ENCODE data around the gene GSTCD.

The GSTCD gene

GRCh38 chr4:105871997-105872396 is 163.4 kb downstream of the GSTCD start:
- DNase-seq (ENCODE audit: low read depth in 2 of 2, low spot score in 1 of 2) = no peak

GRCh38 chr4:105875233-105875632 is 166.6 kb downstream of the GSTCD start:
- DNase-seq (ENCODE audit: low read depth in 2 of 2, low spot score in 1 of 2) = no peak

- DNase-seq (ENCODE audit: low read depth in 2 of 2, low spot score in 1 of 2) = no peak
Observed at GRCh38 chr4:105878668-105879067, 170.1 kb downstream of the GSTCD start.

- DNase-seq (ENCODE audit: low read depth in 2 of 2, low spot score in 1 of 2) = no peak
Observed at GRCh38 chr4:105887508-105887907, 178.9 kb downstream of the GSTCD start.

GRCh38 chr4:105894660-105895582 is 186.3 kb downstream of the GSTCD start, which contains the start of gene NPNT:
NPNT (plus strand) TSS chr4:105895471; CDS start chr4:105895653, 182 bp downstream.
- no peak for DNase-seq (ENCODE audit: low read depth in 2 of 2, low spot score in 1 of 2)

- DNase-seq (ENCODE audit: low read depth in 2 of 2, low spot score in 1 of 2) = no peak
Observed at GRCh38 chr4:105895583-105896460, 187.2 kb downstream of the GSTCD start.

GRCh38 chr4:105896461-105896942 is 187.9 kb downstream of the GSTCD start:
- DNase-seq (ENCODE audit: low read depth in 2 of 2, low spot score in 1 of 2) = no peak

All from stimulated activated CD8-positive, alpha-beta memory T cell treated with anti-CD3 and anti-CD28 coated beads, Interleukin-4, amount 100 ng/mL, for 4 hours (primary cell).